ENCODE measurements around the gene VKORC1.
A peak's percentile ranks its signal among the peaks of the same experiment; 100 is the strongest.

Gene VKORC1

DNA sequence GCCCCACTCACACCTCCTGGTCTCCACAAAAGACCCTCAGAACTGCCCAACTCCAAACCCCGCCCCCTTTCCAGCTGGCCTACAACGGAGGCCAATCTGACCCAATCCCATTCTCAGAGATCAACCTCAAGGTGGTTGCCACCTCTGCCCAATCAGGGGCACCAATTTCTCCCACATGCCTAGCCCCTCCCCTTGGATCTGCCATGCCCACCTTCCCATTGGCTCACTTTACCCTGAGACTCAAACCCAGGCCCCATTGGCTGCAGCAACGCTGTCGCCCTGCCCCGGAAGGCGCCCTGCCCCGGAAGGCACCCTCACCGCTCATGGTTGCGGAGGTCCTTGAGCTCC lies 31.1 kb downstream of the VKORC1 start:
- TF ChIP-seq, protein P1, sequence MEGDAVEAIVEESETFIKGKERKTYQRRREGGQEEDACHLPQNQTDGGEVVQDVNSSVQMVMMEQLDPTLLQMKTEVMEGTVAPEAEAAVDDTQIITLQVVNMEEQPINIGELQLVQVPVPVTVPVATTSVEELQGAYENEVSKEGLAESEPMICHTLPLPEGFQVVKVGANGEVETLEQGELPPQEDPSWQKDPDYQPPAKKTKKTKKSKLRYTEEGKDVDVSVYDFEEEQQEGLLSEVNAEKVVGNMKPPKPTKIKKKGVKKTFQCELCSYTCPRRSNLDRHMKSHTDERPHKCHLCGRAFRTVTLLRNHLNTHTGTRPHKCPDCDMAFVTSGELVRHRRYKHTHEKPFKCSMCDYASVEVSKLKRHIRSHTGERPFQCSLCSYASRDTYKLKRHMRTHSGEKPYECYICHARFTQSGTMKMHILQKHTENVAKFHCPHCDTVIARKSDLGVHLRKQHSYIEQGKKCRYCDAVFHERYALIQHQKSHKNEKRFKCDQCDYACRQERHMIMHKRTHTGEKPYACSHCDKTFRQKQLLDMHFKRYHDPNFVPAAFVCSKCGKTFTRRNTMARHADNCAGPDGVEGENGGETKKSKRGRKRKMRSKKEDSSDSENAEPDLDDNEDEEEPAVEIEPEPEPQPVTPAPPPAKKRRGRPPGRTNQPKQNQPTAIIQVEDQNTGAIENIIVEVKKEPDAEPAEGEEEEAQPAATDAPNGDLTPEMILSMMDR (IDR thresholded peaks at IDR 0.05; ENCODE audit: control insufficient read depth, insufficient read depth, low read depth, low read length, missing control alignments) = no peak
- H3K4me3 ChIP-seq (ENCODE audit: control insufficient read depth, low read depth, low read length) = no peak overlapping the region
- DNase-seq (ENCODE audit: low read depth) = no peak

DNA sequence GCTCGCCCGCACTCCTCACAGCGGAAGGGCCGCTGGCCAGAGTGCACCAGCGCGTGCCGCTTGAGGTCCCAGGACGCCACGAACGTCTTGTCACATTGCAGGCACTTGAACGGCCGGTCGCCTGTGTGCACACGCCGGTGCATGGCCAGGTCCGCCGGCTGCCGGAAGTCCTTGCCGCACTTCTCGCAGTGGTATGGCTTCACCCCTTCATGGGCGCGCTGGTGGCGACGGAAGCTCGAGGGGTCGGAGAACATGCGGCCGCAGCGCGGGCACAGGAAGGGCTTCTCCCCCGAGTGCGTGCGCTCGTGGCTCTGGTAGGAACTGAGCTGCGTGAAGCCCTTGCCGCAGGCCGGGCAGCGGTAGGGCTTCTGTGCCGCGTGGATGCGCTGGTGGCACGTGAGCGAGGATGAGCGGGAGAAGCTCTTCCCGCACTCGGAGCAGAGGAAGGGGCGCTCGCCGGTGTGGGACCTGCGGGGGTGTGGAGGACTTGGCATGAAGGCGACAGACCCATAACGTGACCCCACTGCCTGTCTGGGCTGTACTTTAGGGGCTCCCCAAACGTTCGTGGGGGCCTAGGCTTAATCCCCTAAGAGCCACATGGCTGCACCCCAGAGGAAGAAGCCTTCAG lies 32.7 kb downstream of the VKORC1 start:
- no peak overlapping the region for H3K4me3 ChIP-seq (ENCODE audit: control insufficient read depth, low read depth, low read length)
- TF ChIP-seq, protein P1 (IDR thresholded peaks at IDR 0.05; ENCODE audit: control insufficient read depth, insufficient read depth, low read depth, low read length, missing control alignments) = no peak
- DNase-seq (ENCODE audit: low read depth) = no peak

DNA sequence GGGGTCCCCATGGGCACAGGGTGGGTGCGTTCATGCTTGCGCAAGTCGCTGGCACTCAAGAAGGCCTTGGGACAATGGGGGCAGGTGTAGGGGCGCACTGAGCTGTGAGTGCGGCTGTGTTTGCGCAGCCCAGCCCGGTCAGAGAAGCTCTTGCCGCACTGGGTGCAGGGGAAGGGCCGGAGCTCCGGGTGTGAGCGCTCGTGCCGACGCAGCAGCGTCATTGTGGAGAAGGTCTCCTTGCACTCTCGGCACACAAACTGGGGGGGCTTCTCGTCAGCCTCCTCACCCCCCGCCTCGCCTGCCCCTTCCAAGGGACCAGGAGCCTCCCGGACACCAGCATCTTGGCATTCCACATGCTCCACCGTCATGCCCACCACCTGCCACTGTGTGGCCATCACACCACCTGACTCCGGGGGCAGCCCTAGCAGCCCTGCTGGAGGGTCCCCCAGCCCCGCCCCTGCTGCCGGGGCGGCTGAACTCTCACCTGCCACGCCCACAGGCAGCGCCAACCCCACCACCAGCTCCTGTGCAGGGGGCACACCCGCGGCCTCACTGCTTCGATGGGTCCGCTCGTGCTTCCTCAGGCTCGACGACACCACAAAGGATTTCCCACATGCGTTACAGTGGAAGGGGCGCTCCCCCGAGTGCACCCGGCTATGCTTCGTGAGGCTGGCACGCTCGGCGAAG lies 33.3 kb downstream of the VKORC1 start:
- H3K4me3 ChIP-seq (ENCODE audit: control insufficient read depth, low read depth, low read length) = no peak overlapping the region
- no peak for DNase-seq (ENCODE audit: low read depth)
- TF ChIP-seq, protein P1 (IDR thresholded peaks at IDR 0.05; ENCODE audit: control insufficient read depth, insufficient read depth, low read depth, low read length, missing control alignments) = no peak

DNA sequence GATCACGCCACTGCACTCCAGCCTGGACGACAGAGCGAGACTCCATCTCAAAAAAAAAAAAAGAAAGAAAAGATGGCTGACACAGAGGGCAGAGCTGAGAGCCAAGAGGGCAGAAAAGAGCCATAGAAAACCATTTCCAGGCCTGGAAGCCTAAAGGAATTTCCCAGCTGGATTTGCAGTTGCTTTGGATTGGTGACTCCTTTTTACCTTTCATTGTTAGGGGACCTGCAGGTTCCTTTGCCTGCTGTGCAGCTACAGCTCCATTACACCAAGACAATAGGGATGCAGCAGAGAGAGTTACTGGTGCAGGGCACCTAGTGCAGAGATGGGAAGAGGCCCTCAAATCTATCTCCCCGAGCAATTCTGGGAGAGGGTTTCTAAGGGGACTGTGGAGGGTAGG lies 39.0 kb downstream of the VKORC1 start:
- no peak overlapping the region for H3K4me3 ChIP-seq (ENCODE audit: control insufficient read depth, low read depth, low read length)
- TF ChIP-seq, protein P1 (IDR thresholded peaks at IDR 0.05; ENCODE audit: control insufficient read depth, insufficient read depth, low read depth, low read length, missing control alignments) = no peak
- no peak for DNase-seq (ENCODE audit: low read depth)

DNA sequence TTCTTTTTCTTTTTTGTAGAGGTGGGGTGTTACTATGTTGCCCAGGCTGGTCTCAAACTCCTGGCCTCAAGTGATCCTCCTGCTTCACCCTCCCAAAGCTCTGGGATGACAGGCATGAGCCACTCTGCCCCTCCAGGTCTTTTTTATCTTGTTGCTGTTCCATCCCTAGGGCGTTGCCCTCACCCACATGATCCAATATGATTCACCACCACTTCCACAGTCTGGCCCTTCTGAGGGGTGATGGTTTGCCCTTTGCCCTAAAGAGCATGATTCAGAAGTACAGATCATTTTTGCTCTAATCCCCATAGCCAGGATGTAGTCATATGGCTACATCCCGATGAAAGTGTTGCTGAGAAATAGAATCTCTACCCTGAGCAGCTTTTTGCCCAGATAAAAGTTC lies 42.5 kb downstream of the VKORC1 start:
- TF ChIP-seq, protein P1 (IDR thresholded peaks at IDR 0.05; ENCODE audit: control insufficient read depth, insufficient read depth, low read depth, low read length, missing control alignments) = no peak
- DNase-seq (ENCODE audit: low read depth) = peak; percentile 79
- H3K4me3 ChIP-seq (ENCODE audit: control insufficient read depth, low read depth, low read length) = no peak overlapping the region

DNA sequence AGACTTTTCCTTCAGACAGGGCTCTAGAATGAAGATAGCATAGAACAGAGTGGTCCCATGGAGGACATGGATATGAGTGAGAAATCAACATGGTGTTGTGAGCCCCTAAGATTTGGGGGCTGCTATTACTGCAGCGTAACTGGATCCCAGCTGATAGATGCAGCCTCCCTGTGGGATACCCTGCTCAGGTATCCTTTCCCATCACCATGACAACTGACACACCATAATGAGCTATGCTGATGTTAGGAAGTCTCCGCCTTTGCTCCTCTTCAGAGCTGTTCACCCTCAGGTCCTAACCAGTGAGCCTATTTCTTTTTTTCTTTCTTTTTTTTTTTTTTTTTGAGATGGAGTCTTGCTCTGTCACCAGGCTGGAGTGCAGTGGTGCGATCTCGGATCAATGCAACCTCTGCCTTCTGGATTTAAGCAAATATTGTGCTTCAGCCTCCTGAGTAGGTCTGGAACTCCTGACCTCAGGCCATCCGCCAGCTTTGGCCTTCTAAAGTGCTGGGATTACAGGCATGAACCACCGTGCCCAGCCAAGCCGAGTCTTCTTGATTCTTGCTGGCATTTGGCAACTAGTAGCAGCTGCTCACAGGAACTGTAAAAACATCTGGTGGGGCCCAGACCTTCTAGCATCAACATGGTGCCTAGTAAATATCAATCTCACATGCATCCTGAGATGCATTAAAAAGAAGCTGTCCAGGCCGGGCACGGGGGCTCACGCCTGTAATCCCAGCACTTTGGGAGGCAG lies 44.1 kb downstream of the VKORC1 start:
- DNase-seq (ENCODE audit: low read depth) = no peak
- TF ChIP-seq, protein P1 (IDR thresholded peaks at IDR 0.05; ENCODE audit: control insufficient read depth, insufficient read depth, low read depth, low read length, missing control alignments) = no peak
- H3K4me3 ChIP-seq (ENCODE audit: control insufficient read depth, low read depth, low read length) = no peak overlapping the region

All from AG09309 (cell line).